Neuronal stem cell (in vitro differentiated cells): ENCODE measurements around the gene ZNF57.

Source experiments
- DNase-seq: peaks from one replicate; pipeline ENCODE4 v3.0.0-alpha.2; 2013; ENCODE audit warnings: low spot score
- H2AFZ ChIP-seq: one replicate; pipeline ENCODE4 v1.6.1; 2013; ENCODE audit warnings: mild to moderate bottlenecking, low read length, inconsistent platforms
- H2AK5ac ChIP-seq: 2 replicates; pipeline ENCODE4 v1.6.1; 2013; ENCODE audit warnings: low read depth, mild to moderate bottlenecking, inconsistent platforms, low read length, moderate library complexity, mixed read lengths
- H2BK120ac ChIP-seq: 2 replicates; pipeline ENCODE4 v1.6.1; 2013; ENCODE audit warnings: low read depth, mild to moderate bottlenecking, inconsistent platforms, low read length, moderate library complexity, mixed read lengths
- H2BK12ac ChIP-seq: one replicate; pipeline ENCODE4 v1.6.1; 2013; ENCODE audit warnings: low read length, inconsistent platforms
- H2BK15ac ChIP-seq: 2 replicates; pipeline ENCODE4 v1.6.1; 2013; ENCODE audit warnings: mild to moderate bottlenecking, low read length, inconsistent platforms, mixed read lengths
- H2BK5ac ChIP-seq: one replicate; pipeline ENCODE4 v1.6.1; 2013; ENCODE audit warnings: inconsistent platforms, mild to moderate bottlenecking, low read length, moderate library complexity
- H3K14ac ChIP-seq: one replicate; pipeline ENCODE4 v1.6.1; 2013; ENCODE audit warnings: low read length, inconsistent platforms
- H3K18ac ChIP-seq: 2 replicates; pipeline ENCODE4 v1.6.1; 2013; ENCODE audit warnings: low read length, inconsistent platforms
- H3K23ac ChIP-seq: 2 replicates; pipeline ENCODE4 v1.6.1; 2013; ENCODE audit warnings: low read depth, mild to moderate bottlenecking, mixed read lengths, low read length, inconsistent platforms; ENCODE audit not compliant: poor library complexity
- H3K27ac ChIP-seq: replicated peaks from 3 replicates; pipeline ENCODE4 v1.5.1; 2013; ENCODE audit warnings: low read length, inconsistent platforms
- H3K27me3 ChIP-seq, 3 experiments: 2 replicates each; pipeline ENCODE4 v1.6.1; 2013; ENCODE audit warnings: low read length in 3 of 3, mild to moderate bottlenecking in 2 of 3, inconsistent platforms in 1 of 3, low read depth in 1 of 3, mixed read lengths in 1 of 3, moderate library complexity in 1 of 3; ENCODE audit not compliant: control insufficient read depth in 3 of 3, insufficient read depth in 3 of 3
- H3K36me3 ChIP-seq, 2 donors: replicated peaks in 1 of 2; 2 replicates each; pipeline ENCODE4 v1.6.1; 2013; ENCODE audit warnings: low read length in 2 of 2; ENCODE audit not compliant: control insufficient read depth in 2 of 2, insufficient read depth in 2 of 2
- H3K4ac ChIP-seq: 2 replicates; pipeline ENCODE4 v1.6.1; 2013; ENCODE audit warnings: inconsistent platforms, mild to moderate bottlenecking, low read length, moderate library complexity
- H3K4me1 ChIP-seq, 2 donors: 1 replicate in 1 of 2; 2 replicates in 1 of 2; pipeline ENCODE4 v1.6.1; 2013; ENCODE audit warnings: low read length in 2 of 2, low read depth in 1 of 2; ENCODE audit not compliant: control insufficient read depth in 2 of 2, insufficient read depth in 1 of 2
- H3K4me2 ChIP-seq: one replicate; pipeline ENCODE4 v1.6.1; 2013; ENCODE audit warnings: mild to moderate bottlenecking, low read length, inconsistent platforms; ENCODE audit not compliant: insufficient read depth, poor library complexity, severe bottlenecking
- H3K4me3 ChIP-seq, 2 donors: 2 replicates each; pipeline ENCODE4 v1.5.1; 2013; ENCODE audit warnings: low read length in 2 of 2, mild to moderate bottlenecking in 2 of 2, inconsistent platforms in 1 of 2, moderate library complexity in 1 of 2
- H3K79me1 ChIP-seq: one replicate; pipeline ENCODE4 v1.6.1; 2013; ENCODE audit warnings: low read depth, mild to moderate bottlenecking, inconsistent platforms, low read length, moderate library complexity
- H3K9ac ChIP-seq: one replicate; pipeline ENCODE4 v1.6.1; 2013; ENCODE audit warnings: mild to moderate bottlenecking, low read depth, low read length, inconsistent platforms; ENCODE audit not compliant: poor library complexity
- H3K9me3 ChIP-seq, 2 donors: replicated peaks in 1 of 2; 2 replicates each; pipeline versions ENCODE3 to v1.6.1; 2013; ENCODE audit warnings: low read length in 2 of 2, mild to moderate bottlenecking in 2 of 2, inconsistent platforms in 1 of 2, low read depth in 1 of 2, mixed read lengths in 1 of 2, moderate library complexity in 1 of 2; ENCODE audit not compliant: control insufficient read depth in 2 of 2, insufficient read depth in 1 of 2
- H4K8ac ChIP-seq: one replicate; pipeline ENCODE4 v1.6.1; 2013; ENCODE audit warnings: low read depth, mild to moderate bottlenecking, inconsistent platforms, low read length, moderate library complexity
- H4K91ac ChIP-seq: one replicate; pipeline ENCODE4 v1.6.1; 2013; ENCODE audit warnings: low read length, low read depth, mild to moderate bottlenecking, inconsistent platforms; ENCODE audit not compliant: poor library complexity
- WGBS, 2 donors: extraction: QIAGEN DNeasy Blood & Tissue Kit; methylation state at CpG; one replicate each; pipeline ENCODE4 v1.1.7; 2013; ENCODE audit warnings: missing lambda C conversion rate in 2 of 2, mixed read lengths in 1 of 2; ENCODE audit not compliant: insufficient read length in 2 of 2, insufficient replicate concordance in 1 of 2; ENCODE audit errors: extremely low coverage in 2 of 2; 5-methylcytosine and 5-hydroxymethylcytosine counted together

ZNF57 gene

DNA sequence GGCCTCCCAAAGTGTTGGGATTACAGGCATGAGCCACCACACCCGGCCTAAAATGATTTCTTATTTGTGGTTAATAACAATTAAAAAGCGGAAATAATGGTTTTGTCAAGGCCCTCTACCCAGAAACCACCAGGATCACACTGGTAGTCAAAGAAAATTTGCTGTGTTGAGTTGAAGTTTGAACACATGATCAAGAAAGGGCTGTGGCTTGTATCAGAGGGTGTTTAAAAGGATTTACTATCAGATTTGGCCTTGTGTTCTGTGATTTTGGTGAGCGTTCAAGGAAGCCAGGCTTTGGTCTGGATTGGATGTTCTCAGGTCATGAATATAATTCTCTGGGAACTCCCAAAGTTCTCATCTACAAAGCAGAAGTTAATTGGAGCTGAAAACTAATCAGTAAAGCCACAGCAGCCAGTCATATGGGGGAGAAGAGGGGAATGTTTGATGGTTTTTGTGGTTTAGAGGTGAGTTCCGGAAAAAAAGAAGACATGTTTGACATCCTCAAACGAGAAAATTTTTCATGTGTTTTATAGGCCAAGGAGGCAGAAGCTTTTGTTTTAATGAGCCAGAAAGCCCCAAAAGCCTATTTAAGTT lies 44.2 kb upstream of the ZNF57 start:
- no peak for DNase-seq
- no CpG with 5 or more reads among the region's 5 CpGs for WGBS, 2 donors
- no peak overlapping the region for H3K27ac ChIP-seq

DNA sequence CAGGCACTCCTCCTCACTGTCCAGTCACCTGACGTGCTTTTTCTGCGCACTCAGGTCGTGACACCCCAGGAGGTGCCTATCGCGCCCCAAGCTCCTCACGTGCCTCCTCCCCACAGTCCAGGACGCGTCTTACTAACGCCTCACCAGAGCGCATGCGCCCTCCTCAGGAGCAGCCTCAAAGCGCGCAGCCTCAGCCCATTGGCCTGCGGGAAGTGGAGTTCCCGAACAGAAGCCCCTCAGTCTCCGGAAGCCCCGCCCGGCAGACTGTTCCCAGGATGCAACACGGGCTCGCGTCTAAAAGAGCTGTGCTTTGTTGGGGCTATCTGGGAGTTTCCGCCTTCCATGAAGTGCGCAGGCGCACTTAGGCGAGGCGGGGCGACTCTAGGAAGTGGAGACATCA lies 41.9 kb upstream of the ZNF57 start:
- H3K4me1 ChIP-seq, result no peaks in the 10 kb centered on the region

More for the DNA sequence above, 44.2 kb upstream of the ZNF57 start:
- Histone ChIP-seq H2BK12ac (no peak overlapping the region), H3K18ac (no peak overlapping the region), H3K14ac (no peak overlapping the region), H3K4me3 (no peak overlapping the region), H3K36me3 (peaks cover 22 to 43% of the 10 kb centered on the region in 2 donors), H3K23ac (no peak overlapping the region), H3K4ac (no peak overlapping the region), H2BK5ac (no peak overlapping the region), H4K8ac (no peak overlapping the region), H3K4me2 (no peak overlapping the region), H3K9ac (no peak overlapping the region), H2BK15ac (no peak overlapping the region), H2AK5ac (no peak overlapping the region), H3K9me3 (peaks cover 48 to 59% of the 10 kb centered on the region in 2 donors), H2AFZ (no peak overlapping the region), H3K27me3 (no peaks in the 10 kb centered on the region), H2BK120ac (no peak overlapping the region), H3K4me1 (no peaks in the 10 kb centered on the region), H3K79me1 (no peaks in the 10 kb centered on the region), H4K91ac (no peak overlapping the region)

DNA sequence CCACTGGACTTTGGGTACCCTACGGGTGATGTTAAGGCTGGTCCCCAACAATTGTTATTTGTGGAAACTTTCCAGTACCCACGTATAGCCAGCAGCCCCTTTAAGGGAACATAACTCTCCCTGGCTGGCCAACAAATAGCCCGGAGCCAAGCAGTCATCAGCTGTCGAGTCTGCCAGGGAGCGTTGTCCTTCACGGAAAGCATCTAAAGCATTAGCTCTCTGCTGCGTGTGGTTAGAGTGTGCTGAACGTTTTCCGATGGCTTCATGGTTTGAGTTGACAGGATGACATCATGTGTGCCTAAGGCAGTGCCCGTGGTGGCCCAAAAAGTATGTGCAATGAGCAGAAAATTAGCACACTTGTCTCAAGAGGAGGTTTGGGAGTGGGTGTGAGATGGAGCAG lies 36.9 kb upstream of the ZNF57 start:
- H3K14ac ChIP-seq, result no peak overlapping the region
- no peak overlapping the region for H2BK15ac ChIP-seq
- H3K27ac ChIP-seq, result no peak overlapping the region
- no peak overlapping the region for H3K23ac ChIP-seq
- H3K4me2 ChIP-seq, result no peak overlapping the region
- no peak overlapping the region for H2AFZ ChIP-seq
- H3K4ac ChIP-seq, result no peak overlapping the region
- no CpG with 5 or more reads among the region's 10 CpGs for WGBS, 2 donors
- H2BK5ac ChIP-seq, result no peak overlapping the region
- DNase-seq, result no peak
- H3K9me3 ChIP-seq, result peaks cover 8 to 23% of the 10 kb centered on the region in 2 donors
- no peak overlapping the region for H3K9ac ChIP-seq
- H3K4me3 ChIP-seq, result no peak overlapping the region
- no peaks in the 10 kb centered on the region for H3K27me3 ChIP-seq
- no peak overlapping the region for H3K18ac ChIP-seq
- H3K79me1 ChIP-seq, result no peaks in the 10 kb centered on the region
- H2BK120ac ChIP-seq, result no peak overlapping the region
- no peak overlapping the region for H2BK12ac ChIP-seq
- no peaks in the 10 kb centered on the region for H3K4me1 ChIP-seq
- no peaks in the 10 kb centered on the region for H3K36me3 ChIP-seq
- H2AK5ac ChIP-seq, result no peak overlapping the region
- no peak overlapping the region for H4K91ac ChIP-seq
- H4K8ac ChIP-seq, result peak overlapping the region; percentile 84

More for the DNA sequence above, 41.9 kb upstream of the ZNF57 start:
- Histone ChIP-seq H3K79me1 (no peaks in the 10 kb centered on the region), H3K27ac (no peak overlapping the region), H3K14ac (no peak overlapping the region), H2BK15ac (no peak overlapping the region), H2BK120ac (no peak overlapping the region), H3K23ac (no peak overlapping the region), H3K36me3 (peaks cover 3 to 20% of the 10 kb centered on the region in 2 donors), H4K8ac (no peak overlapping the region), H3K4me2 (no peak overlapping the region), H2AFZ (no peak overlapping the region), H3K27me3 (no peaks in the 10 kb centered on the region), H3K4ac (no peak overlapping the region), H2AK5ac (no peak overlapping the region), H2BK5ac (no peak overlapping the region), H3K9ac (no peak overlapping the region), H4K91ac (no peak overlapping the region), H3K18ac (no peak overlapping the region), H3K4me3 (peak overlapping the region in 1 of 2 donors; percentile 64), H3K9me3 (peaks cover 34 to 36% of the 10 kb centered on the region in 2 donors), H2BK12ac (no peak overlapping the region)
- no CpG with 5 or more reads among the region's 27 CpGs for WGBS, 2 donors
- no peak for DNase-seq

DNA sequence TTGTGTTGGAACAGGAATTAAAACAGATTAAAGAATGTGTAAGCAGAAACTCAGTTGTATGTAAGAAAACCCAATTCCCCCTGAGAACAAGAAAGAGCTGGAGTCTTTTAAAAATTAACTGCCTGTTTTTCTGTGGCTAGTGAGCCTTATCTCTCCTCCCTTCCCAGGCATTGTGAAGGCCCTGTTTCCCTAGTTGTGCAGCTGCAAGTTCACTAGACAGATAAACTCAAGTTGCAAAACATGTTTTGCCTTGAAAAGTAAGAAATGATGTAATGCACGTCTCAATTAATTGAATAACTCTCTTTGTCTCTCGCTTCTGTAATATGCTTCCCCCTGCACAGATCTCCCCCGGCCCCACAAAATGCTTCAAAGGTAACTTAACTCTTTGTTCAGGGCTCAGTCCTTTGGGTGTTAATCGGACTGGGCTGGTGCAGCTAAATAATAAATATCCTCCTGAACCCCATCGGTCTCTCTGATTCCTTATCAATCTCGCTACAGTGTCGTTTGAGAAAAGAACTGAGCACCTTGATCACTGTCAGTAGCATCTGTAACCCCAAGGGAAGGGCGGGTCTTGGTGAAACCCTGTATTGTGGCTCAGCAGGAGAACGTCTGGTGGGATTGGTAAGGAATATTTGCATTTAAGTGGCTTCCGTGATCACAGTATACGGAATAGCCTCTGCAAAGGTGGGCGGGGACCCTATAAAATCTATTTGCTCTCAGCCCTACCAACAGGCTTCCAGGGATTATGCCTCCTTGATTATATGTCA lies 35.2 kb upstream of the ZNF57 start:
- Histone ChIP-seq H2BK12ac (no peak overlapping the region), H2BK15ac (no peak overlapping the region), H2AFZ (no peak overlapping the region), H3K79me1 (no peaks in the 10 kb centered on the region), H3K23ac (no peak overlapping the region), H3K14ac (no peak overlapping the region), H3K4me1 (no peaks in the 10 kb centered on the region), H2BK5ac (no peak overlapping the region), H4K8ac (no peak overlapping the region), H3K18ac (no peak overlapping the region), H3K9me3 (peaks cover 0 to 14% of the 10 kb centered on the region in 2 donors), H3K4me3 (no peak overlapping the region), H3K4me2 (no peak overlapping the region), H2AK5ac (no peak overlapping the region), H3K27ac (no peak overlapping the region), H3K36me3 (no peaks in the 10 kb centered on the region), H3K9ac (no peak overlapping the region), H2BK120ac (no peak overlapping the region), H3K27me3 (no peaks in the 10 kb centered on the region), H4K91ac (no peak overlapping the region), H3K4ac (no peak overlapping the region)
- DNase-seq, result no peak
- WGBS, 2 donors, result no CpG with 5 or more reads among the region's 12 CpGs
